SK-N-SH treated with all-trans-retinoic acid at 6 μM for 48 hours (cell line): ENCODE data around the gene NADK2.
A peak's percentile ranks its signal among the peaks of the same experiment; 100 is the strongest.
"Not testable (repeated sequence)": the region's sequence is repeated elsewhere in the genome, so short reads cannot be mapped to it uniquely, and the experiment has no call there.

ENCODE experiments used
- ATAC-seq: fragments of 200-7000 bp; cut with Tn5 transposase; 3 replicates; pipeline ENCODE4 v1.9.1; 2020; ENCODE audit warnings: mild to moderate bottlenecking, moderate library complexity
- ARNTL ChIP-seq: fragments of 450-650 bp; formaldehyde crosslinking; IDR thresholded peaks from 2 replicates; pipeline ENCODE4 v1.5.0; 2020; ENCODE audit warnings: low read depth, mild to moderate bottlenecking, moderate library complexity, borderline replicate concordance
- CREB5 ChIP-seq: fragments of 250-450 bp; sonication (Bioruptor Pico); IDR thresholded peaks from 2 replicates; pipeline ENCODE4 v1.5.1; 2020; ENCODE audit warnings: low read depth, mild to moderate bottlenecking, moderate library complexity
- CSDC2 ChIP-seq: fragments of 250-450 bp; sonication (Bioruptor Pico); IDR thresholded peaks from 2 replicates; pipeline ENCODE4 v1.5.0; 2020; ENCODE audit warnings: mild to moderate bottlenecking, moderate library complexity
- GLIS3 ChIP-seq: fragments of 250-450 bp; sonication (Bioruptor Pico); IDR thresholded peaks from 2 replicates; pipeline ENCODE4 v1.5.0; 2020; ENCODE audit warnings: mild to moderate bottlenecking, moderate library complexity
- ISL1 ChIP-seq: fragments of 250-450 bp; sonication (Bioruptor Pico); IDR thresholded peaks from 2 replicates; pipeline ENCODE4 v2.1.2; 2022; ENCODE audit warnings: mild to moderate bottlenecking, moderate library complexity
- SNAI2 ChIP-seq: fragments of 250-450 bp; sonication (Bioruptor Pico); IDR thresholded peaks from 2 replicates; pipeline ENCODE4 v1.5.0; 2020; ENCODE audit warnings: mild to moderate bottlenecking, moderate library complexity
- TCF4 ChIP-seq: fragments of 250-450 bp; sonication (Bioruptor Pico); IDR thresholded peaks from 2 replicates; pipeline ENCODE4 v1.8.0; 2021; ENCODE audit warnings: mild to moderate bottlenecking, moderate library complexity, borderline replicate concordance
- TOX ChIP-seq: fragments of 250-450 bp; sonication (Bioruptor Pico); IDR thresholded peaks from 2 replicates; pipeline ENCODE4 v1.8.0; 2021; ENCODE audit warnings: mild to moderate bottlenecking, moderate library complexity, borderline replicate concordance
- ZFP3 ChIP-seq: fragments of 250-450 bp; sonication (Bioruptor Pico); IDR thresholded peaks from 2 replicates; pipeline ENCODE4 v1.5.0; 2020; ENCODE audit warnings: mild to moderate bottlenecking, moderate library complexity
- ZFP30 ChIP-seq: fragments of 450-650 bp; formaldehyde crosslinking; IDR thresholded peaks from 2 replicates; pipeline ENCODE4 v1.5.0; 2022; ENCODE audit warnings: mild to moderate bottlenecking, moderate library complexity
- ZNF565 ChIP-seq: fragments of 450-650 bp; formaldehyde crosslinking; conservative IDR thresholded peaks from 2 replicates; pipeline ENCODE4 v1.5.0; 2020; ENCODE audit warnings: low read depth, mild to moderate bottlenecking, moderate library complexity
- TF ChIP-seq, protein P1 (sequence below): fragments of 250-450 bp; sonication (Bioruptor Pico); IDR thresholded peaks from 2 replicates; pipeline ENCODE4 v1.5.0; 2020; ENCODE audit warnings: mild to moderate bottlenecking, moderate library complexity
- TF ChIP-seq, protein P2 (sequence below): fragments of 250-450 bp; sonication (Bioruptor Pico); IDR thresholded peaks from 2 replicates; pipeline ENCODE4 v1.8.0; 2021; ENCODE audit warnings: low read depth, mild to moderate bottlenecking, moderate library complexity, borderline replicate concordance

Gene NADK2

DNA sequence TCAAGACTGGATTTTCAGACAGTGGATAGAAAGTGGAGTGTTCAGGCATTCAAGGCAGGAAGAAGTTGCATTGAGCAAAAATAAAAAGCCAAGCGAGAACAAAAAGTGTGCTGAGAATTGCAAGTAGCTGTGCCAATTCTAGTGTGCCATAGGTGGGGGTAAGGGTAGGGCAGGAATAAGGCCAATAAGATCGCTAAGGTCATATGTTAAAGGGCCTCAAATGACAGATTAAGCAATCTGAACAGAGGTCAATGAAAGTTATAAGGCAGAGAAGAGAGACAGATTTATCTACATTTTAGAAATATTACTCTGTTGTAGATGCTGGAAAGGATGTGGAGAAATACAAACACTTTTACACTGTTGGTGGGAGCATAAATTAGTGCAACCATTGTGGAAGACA lies 36.4 kb downstream of the NADK2 start:
- TF ChIP-seq ZFP3 = no peak
- ATAC-seq = no peak

DNA sequence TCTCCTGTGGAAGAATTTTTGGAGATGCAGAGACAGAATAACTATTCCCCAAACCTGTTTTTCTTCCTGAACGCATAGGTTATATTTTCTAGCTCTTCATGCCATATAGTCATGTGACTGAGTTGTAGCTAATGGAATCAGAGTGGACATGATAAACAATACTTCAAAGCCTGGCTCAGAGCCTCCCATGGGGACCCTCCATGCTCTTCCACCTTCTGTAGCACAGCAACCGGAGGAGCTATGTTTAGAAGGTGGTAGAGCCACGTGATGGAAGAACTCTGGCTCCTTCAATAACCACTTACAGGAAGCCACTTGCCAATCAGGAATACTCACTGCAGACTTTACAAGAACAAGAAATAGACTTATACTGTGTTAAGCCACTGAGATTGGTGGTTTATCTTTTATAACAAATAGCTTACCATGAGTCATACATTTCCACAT lies 39.2 kb downstream of the NADK2 start:
- ATAC-seq = peak; percentile 52
- TF ChIP-seq, protein P1, sequence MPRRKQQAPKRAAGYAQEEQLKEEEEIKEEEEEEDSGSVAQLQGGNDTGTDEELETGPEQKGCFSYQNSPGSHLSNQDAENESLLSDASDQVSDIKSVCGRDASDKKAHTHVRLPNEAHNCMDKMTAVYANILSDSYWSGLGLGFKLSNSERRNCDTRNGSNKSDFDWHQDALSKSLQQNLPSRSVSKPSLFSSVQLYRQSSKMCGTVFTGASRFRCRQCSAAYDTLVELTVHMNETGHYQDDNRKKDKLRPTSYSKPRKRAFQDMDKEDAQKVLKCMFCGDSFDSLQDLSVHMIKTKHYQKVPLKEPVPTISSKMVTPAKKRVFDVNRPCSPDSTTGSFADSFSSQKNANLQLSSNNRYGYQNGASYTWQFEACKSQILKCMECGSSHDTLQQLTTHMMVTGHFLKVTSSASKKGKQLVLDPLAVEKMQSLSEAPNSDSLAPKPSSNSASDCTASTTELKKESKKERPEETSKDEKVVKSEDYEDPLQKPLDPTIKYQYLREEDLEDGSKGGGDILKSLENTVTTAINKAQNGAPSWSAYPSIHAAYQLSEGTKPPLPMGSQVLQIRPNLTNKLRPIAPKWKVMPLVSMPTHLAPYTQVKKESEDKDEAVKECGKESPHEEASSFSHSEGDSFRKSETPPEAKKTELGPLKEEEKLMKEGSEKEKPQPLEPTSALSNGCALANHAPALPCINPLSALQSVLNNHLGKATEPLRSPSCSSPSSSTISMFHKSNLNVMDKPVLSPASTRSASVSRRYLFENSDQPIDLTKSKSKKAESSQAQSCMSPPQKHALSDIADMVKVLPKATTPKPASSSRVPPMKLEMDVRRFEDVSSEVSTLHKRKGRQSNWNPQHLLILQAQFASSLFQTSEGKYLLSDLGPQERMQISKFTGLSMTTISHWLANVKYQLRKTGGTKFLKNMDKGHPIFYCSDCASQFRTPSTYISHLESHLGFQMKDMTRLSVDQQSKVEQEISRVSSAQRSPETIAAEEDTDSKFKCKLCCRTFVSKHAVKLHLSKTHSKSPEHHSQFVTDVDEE (CRISPR knock-in tag) = no peak
- TF ChIP-seq ISL1 (CRISPR knock-in tag) = no peak
- no peak for TF ChIP-seq CSDC2 (CRISPR knock-in tag)

DNA sequence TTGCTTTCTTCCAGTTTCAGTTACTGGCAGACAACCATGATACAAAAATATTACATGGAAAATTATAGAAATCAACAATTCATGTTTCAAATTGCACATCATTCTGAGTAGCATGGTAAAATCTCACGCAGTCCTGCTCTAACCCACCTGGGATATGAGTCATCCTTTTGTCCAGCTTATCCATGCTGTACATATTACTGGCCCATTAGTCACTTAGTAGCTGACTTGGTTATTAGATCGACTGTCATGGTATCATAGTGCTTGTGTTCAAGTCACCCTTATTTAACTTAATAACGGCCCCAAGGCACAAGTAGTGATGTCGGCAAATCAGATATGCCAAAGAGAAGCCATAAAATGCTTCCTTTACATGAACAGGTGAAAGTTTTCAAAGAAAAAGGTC lies 41.2 kb downstream of the NADK2 start:
- TF ChIP-seq ISL1 (CRISPR knock-in tag) = peak; percentile 58; the same call in 1 of the 2 replicates
- TF ChIP-seq, protein P2, sequence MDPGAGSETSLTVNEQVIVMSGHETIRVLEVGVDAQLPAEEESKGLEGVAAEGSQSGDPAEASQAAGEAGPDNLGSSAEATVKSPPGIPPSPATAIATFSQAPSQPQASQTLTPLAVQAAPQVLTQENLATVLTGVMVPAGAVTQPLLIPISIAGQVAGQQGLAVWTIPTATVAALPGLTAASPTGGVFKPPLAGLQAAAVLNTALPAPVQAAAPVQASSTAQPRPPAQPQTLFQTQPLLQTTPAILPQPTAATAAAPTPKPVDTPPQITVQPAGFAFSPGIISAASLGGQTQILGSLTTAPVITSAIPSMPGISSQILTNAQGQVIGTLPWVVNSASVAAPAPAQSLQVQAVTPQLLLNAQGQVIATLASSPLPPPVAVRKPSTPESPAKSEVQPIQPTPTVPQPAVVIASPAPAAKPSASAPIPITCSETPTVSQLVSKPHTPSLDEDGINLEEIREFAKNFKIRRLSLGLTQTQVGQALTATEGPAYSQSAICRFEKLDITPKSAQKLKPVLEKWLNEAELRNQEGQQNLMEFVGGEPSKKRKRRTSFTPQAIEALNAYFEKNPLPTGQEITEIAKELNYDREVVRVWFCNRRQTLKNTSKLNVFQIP = no peak
- no peak; the same call in 2 of the 3 replicates for ATAC-seq

GRCh38 chr5:36199620-36200019 lies 42.1 kb downstream of the NADK2 start:
- ATAC-seq = no peak; the same call in 2 of the 3 replicates
- TF ChIP-seq CREB5 (CRISPR knock-in tag) (peak; percentile 67; the same call in 1 of the 2 replicates), ZFP3 (no peak), TOX (no peak), ZNF565 (CRISPR knock-in tag) (no peak), GLIS3 (CRISPR knock-in tag) (no peak), ARNTL (no peak), TCF4 (no peak), SNAI2 (CRISPR knock-in tag) (0 out of 2 replicates have a peak, but pooled peaks have one; percentile 17), ISL1 (CRISPR knock-in tag) (peak; percentile 93)

GRCh38 chr5:36198783-36199182 lies 42.9 kb downstream of the NADK2 start:
- not testable (repeated sequence) for ATAC-seq

DNA sequence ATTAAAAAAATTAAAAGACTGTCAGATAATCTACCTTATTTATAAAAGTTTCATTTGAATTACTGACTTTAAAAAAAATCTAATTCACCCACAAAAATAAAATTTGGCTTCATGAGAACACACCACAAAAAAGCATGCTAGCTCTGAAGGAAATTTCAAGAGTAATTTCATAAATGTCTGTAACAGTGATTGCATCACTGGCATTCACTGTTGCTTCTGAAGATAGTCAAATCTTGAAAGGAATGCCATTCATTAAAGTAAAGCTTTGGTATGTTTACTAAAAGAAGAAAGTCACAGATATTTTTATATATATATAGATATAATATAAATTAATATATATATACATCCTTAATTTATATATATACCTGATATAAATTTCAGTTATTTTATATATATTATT lies 43.4 kb downstream of the NADK2 start:
- no peak for TF ChIP-seq TOX
- TF ChIP-seq, protein P2 = no peak
- 0 out of 2 replicates have a peak, but pooled peaks have one; percentile 43 for TF ChIP-seq ISL1 (CRISPR knock-in tag)
- ATAC-seq = no peak

DNA sequence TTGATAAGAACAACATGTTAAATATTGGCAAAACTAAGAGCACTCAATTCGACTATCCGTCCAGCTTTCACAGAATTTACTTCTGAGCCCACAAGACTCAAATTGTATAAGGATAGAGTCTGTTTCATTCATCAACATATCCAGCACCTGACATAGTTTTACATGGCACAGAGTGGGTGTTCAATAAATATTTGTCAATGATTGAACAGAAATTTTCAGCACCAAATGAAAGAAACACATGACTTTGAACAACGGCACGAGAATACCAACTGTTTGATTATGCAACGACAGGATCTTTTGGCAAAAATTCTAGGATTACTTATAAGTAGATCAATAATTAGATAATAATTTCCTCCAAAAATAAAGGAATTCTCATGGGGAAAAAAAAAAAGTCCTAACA lies 48.0 kb downstream of the NADK2 start:
- TF ChIP-seq ZFP30 (CRISPR knock-in tag) (no peak), CREB5 (CRISPR knock-in tag) (no peak), CSDC2 (CRISPR knock-in tag) (no peak), SNAI2 (CRISPR knock-in tag) (no peak)
- no peak for ATAC-seq

- ATAC-seq = not testable (repeated sequence)
Measured at GRCh38 chr5:36184408-36184807, 57.3 kb downstream of the NADK2 start.
